Testis (tissue), 2 donors: Measurements from ENCODE around the gene CARM1.

Source experiments
- CTCF ChIP-seq, 3 experiments: fragments of 450-650 bp in 2 of 3; fragments of 200-600 bp in 1 of 3; sonication (generic) in 1 of 3; IDR thresholded peaks; one replicate each; pipeline ENCODE4 v1.5.1; 2016 to 2019; ENCODE audit warnings: antibody characterized with exemption in 3 of 3, mild to moderate bottlenecking in 2 of 3, moderate library complexity in 1 of 3
- POLR2A ChIP-seq: fragments of 450-650 bp; IDR thresholded peaks from one replicate; pipeline ENCODE4 v1.6.1; 2017; ENCODE audit warnings: antibody characterized with exemption, mild to moderate bottlenecking, moderate library complexity

GRCh38 chr19:10920781-10921180 is 49.4 kb downstream of the CARM1 start:
- TF ChIP-seq CTCF (IDR thresholded peaks at IDR 0.05), result no peak
- TF ChIP-seq POLR2A, result no peak
